ENCODE results near the gene ZNF460.

DNA sequence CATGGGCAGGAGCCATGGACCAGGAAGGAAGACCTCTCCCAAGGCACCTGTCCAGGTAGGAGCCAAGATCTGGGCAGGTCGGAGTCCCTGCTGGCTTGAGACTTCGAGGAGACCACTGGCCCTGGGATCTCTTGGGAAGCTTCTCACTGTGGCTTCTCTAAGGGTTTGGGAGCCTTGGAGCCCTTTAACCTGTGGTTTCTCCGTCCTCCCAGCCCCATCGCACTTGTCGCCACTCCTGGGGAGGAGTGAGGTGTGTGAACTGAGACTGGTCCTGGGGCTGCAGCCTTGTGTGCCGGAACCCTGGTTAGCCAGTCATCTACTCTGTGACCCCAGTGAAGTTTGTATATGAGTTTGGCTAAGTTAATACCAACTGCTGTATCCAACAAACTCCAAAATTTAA, 31.6 kb upstream of the ZNF460 start:
- TF ChIP-seq CTCF (IDR thresholded peaks at IDR 0.05) (no peak), POLR2A (IDR thresholded peaks at IDR 0.05) (no peak)
